Fibroblast of lung (primary cell): Measurements from ENCODE around the gene LGR4.

Experiments
- CTCF ChIP-seq, 2 donors: IDR thresholded peaks in 1 of 2; conservative IDR thresholded peaks in 1 of 2; 1 replicate in 1 of 2; 2 replicates in 1 of 2; pipeline ENCODE4 v1.5.1; 2011 to 2012; ENCODE audit warnings: low read length in 2 of 2, control low read depth in 1 of 2, inconsistent platforms in 1 of 2, low read depth in 1 of 2, mild to moderate bottlenecking in 1 of 2
- EZH2 ChIP-seq: IDR thresholded peaks from 2 replicates; pipeline ENCODE4 v1.5.1; 2012; ENCODE audit warnings: low read length, control low read depth, mild to moderate bottlenecking; ENCODE audit errors: missing control alignments

- TF ChIP-seq CTCF (conservative IDR thresholded peaks at IDR 0.05 in 1 of 2, IDR thresholded peaks at IDR 0.05 in 1 of 2; ENCODE audit: low read depth in 1 of 2, low read length in 2 of 2) (no peak), EZH2 (no peak)
These were observed 141.8 kb downstream of the LGR4 start for GRCh38 chr11:27330633-27331270.
